Common myeloid progenitor, CD34-positive (primary cell): ENCODE measurements around the gene RMND5A.

ENCODE experiments used
- CTCF ChIA-PET: fragments of 350-600 bp; sonication (Branson Sonifier 250); formaldehyde crosslinking; loops from one replicate; lab custom pipeline; 2021; ENCODE audit warnings: antibody characterized with exemption; lab: Charles Lee
- POLR2A ChIA-PET: fragments of 350-600 bp; sonication (Branson Sonifier 250); formaldehyde crosslinking; loops from one replicate; lab custom pipeline; 2021; ENCODE audit warnings: antibody characterized with exemption; lab: Charles Lee
- DNase-seq, 3 donors: peaks; one replicate each; pipeline versions ENCODE4 v3.0.0 to v3.0.0-alpha.2; 2013
- H3K27ac ChIP-seq, 2 experiments: 1 replicate in 1 of 2; 2 replicates in 1 of 2; pipeline ENCODE4 v1.7.0; 2013; ENCODE audit warnings: inconsistent platforms in 2 of 2, low read length in 2 of 2, mild to moderate bottlenecking in 2 of 2, low read depth in 1 of 2, moderate library complexity in 1 of 2; ENCODE audit not compliant: severe bottlenecking in 2 of 2, insufficient read depth in 1 of 2, poor library complexity in 1 of 2
- H3K27me3 ChIP-seq, 5 experiments: replicated peaks in 2 of 5; 1 replicate in 3 of 5; 2 replicates in 2 of 5; pipeline versions ENCODE4 v1.6.1 to v1.7.0; 2013; ENCODE audit warnings: low read length in 4 of 5, mild to moderate bottlenecking in 2 of 5, moderate library complexity in 2 of 5, inconsistent platforms in 1 of 5; ENCODE audit not compliant: insufficient read depth in 5 of 5, control insufficient read depth in 4 of 5
- H3K36me3 ChIP-seq, 4 experiments: 1 replicate in 2 of 4; 2 replicates in 2 of 4; pipeline versions ENCODE4 v1.6.1 to v1.7.0; 2013; ENCODE audit warnings: low read length in 3 of 4, control low read depth in 1 of 4, mild to moderate bottlenecking in 1 of 4; ENCODE audit not compliant: control insufficient read depth in 4 of 4, insufficient read depth in 4 of 4
- H3K4me1 ChIP-seq, 4 experiments: 1 replicate in 3 of 4; 2 replicates in 1 of 4; pipeline versions ENCODE4 v1.6.1 to v1.7.1; 2013; ENCODE audit warnings: low read length in 3 of 4, mild to moderate bottlenecking in 3 of 4, control low read depth in 1 of 4, inconsistent platforms in 1 of 4, moderate library complexity in 1 of 4; ENCODE audit not compliant: control insufficient read depth in 4 of 4, insufficient read depth in 4 of 4; ENCODE audit errors: control extremely low read depth in 1 of 4
- H3K4me3 ChIP-seq, 7 experiments: 1 replicate in 4 of 7; 2 replicates in 3 of 7; pipeline versions ENCODE4 v1.5.1 to v1.7.0; 2013; ENCODE audit warnings: mild to moderate bottlenecking in 7 of 7, low read length in 6 of 7, moderate library complexity in 6 of 7, inconsistent platforms in 2 of 7, low read depth in 2 of 7, control low read depth in 1 of 7; ENCODE audit not compliant: insufficient read depth in 4 of 7, control insufficient read depth in 1 of 7; ENCODE audit errors: extremely low read depth in 1 of 7
- H3K9me3 ChIP-seq, 5 experiments: 1 replicate in 4 of 5; 2 replicates in 1 of 5; pipeline versions ENCODE4 v1.6.1 to v1.7.1; 2013; ENCODE audit warnings: low read length in 4 of 5, mild to moderate bottlenecking in 2 of 5, inconsistent platforms in 1 of 5, low read depth in 1 of 5, moderate library complexity in 1 of 5; ENCODE audit not compliant: control insufficient read depth in 4 of 5, insufficient read depth in 2 of 5; ENCODE audit errors: control extremely low read depth in 1 of 5
- WGBS: methylation state at CpG from one replicate; pipeline ENCODE4 v1.1.5; 2013; ENCODE audit not compliant: insufficient coverage; 5-methylcytosine and 5-hydroxymethylcytosine counted together

The RMND5A gene

DNA sequence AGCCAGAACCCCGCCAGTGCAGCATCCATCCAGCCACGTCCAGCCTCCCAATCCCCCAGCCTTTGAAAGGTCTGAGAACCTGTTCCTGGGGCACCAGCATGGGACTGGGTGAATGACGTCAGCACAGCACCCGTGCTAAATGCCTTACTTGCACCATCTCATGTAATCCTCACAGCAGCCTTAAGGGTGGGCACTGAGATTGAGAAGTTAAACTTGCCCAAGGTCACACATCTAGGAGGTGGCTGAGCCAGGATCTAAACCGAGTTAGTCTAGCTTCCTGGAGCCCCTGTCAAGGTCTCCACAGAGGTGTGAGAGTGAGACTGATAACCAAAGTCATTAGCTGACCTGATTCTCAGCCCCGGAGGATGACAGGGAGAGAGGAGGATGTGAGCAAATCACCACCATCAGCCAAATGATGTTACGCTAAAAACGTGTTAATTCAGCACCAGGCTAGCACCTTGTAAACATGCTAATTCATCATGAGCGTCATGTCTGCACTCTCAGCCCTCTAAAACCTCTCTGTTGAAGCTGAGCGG is 66.0 kb downstream of the RMND5A start:
- Histone ChIP-seq H3K27me3 (peaks cover 0 to 39% (median 25%) of the 10 kb centered on the region in 5 experiments), H3K27ac (no peak overlapping the region), H3K9me3 (no peaks in the 10 kb centered on the region), H3K4me3 (no peak overlapping the region), H3K36me3 (no peaks in the 10 kb centered on the region), H3K4me1 (peaks cover 0 to 21% (median 20%) of the 10 kb centered on the region in 4 experiments)
- WGBS, result 82% methylated on average over 8 of the region's 10 CpGs
- ChIA-PET CTCF (interaction anchor here (0.9 to 2.0 kb wide), 3 partner anchors 10 to 267 kb away, joined by 3 to 7 read pairs (median 4); no protein-coding TSS in a partner anchor), POLR2A (no interaction called here)
- no peak for DNase-seq

DNA sequence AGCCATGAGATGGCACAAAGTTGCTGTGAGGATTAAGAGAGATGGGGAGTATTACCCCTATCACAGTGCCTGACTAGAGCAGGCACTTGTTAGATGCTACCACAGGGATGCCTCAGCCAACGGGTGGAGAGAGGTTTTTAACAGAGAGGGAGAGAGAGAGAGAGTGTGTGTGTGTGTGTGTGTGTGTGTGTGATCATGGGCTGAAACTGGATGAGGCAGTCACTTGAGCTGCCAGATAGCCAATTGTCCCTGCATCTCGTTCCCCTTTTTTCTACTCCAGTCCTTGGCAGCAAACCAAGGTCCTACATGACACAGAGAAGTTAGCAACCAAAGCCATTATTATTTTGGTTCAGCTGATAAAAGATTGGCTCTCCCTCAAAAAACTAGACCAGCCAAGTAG is 67.6 kb downstream of the RMND5A start:
- Histone ChIP-seq H3K27ac (no peak overlapping the region), H3K4me3 (no peak overlapping the region), H3K36me3 (no peaks in the 10 kb centered on the region), H3K9me3 (no peaks in the 10 kb centered on the region), H3K27me3 (peaks cover 0 to 56% (median 36%) of the 10 kb centered on the region in 5 experiments), H3K4me1 (peaks cover 0 to 30% (median 27%) of the 10 kb centered on the region in 4 experiments)
- peak; percentile 57 to 87 (median 86) for DNase-seq
- CTCF ChIA-PET, result interaction anchor here (0.7 to 2.0 kb wide), 2 partner anchors 23 to 24 kb away, joined by 3 to 7 read pairs; no protein-coding TSS in a partner anchor
- POLR2A ChIA-PET, result interaction anchor here (0.6 kb wide), 1 partner anchor 1150 kb away, joined by 3 read pairs; no protein-coding TSS in a partner anchor
- WGBS, result 0% methylated on average over 1 of the region's 2 CpGs

- Histone ChIP-seq H3K27me3 (peaks cover 0 to 60% (median 37%) of the 10 kb centered on the region in 5 experiments), H3K9me3 (no peaks in the 10 kb centered on the region), H3K4me1 (peaks cover 0 to 30% (median 27%) of the 10 kb centered on the region in 4 experiments), H3K27ac (no peak overlapping the region), H3K4me3 (no peak overlapping the region), H3K36me3 (no peaks in the 10 kb centered on the region)
- CTCF ChIA-PET, result interaction anchor here (0.7 kb wide), 1 partner anchor 23 kb away, joined by 3 read pairs; no protein-coding TSS in a partner anchor
- POLR2A ChIA-PET, result interaction anchor here (0.6 kb wide), 1 partner anchor 1150 kb away, joined by 3 read pairs; no protein-coding TSS in a partner anchor
- no peak for DNase-seq
- 93% methylated on average over 2 of the region's 7 CpGs for WGBS
Observed at GRCh38 chr2:86788165-86788564, 68.1 kb downstream of the RMND5A start.

DNA sequence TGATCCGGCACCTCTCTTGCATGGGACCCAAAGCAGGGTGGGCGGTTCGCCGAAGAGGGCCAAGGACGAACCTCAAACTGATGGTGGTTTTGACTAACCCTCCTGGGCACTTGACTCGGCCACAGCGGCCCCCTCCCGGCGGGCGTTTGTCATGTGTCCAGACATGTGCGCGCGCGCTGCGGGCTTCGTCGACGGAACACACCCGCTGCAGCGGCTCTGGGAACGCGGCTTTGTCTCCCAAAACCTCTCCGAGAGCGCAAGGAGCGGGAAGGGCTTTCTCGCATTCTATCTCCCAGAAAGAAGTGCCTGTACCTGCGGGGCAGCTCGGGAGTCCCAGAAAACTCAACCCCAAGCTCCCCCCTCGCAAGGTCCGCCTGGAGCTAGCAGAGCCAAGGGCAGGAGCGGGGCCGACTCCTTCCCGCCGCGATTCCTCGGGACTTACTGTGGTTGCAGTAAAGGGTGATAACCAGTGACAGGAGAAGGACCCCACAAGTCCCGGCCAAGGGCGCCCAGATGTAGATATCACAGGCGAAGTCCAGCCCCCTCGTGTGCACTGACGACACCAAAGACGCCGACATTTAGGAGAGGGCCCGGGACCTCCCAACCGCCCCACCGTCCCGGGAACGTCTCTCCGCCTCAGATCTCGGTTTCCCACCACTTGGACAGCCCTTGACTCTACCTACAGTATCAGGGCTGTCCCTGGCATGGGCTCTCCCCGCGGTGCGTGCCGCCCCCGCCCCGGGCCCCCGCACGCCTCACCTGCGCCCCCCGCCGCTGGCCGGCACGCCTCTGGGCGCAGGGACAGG is 69.0 kb downstream of the RMND5A start:
- H3K27me3 ChIP-seq, result peaks cover 0 to 69% (median 40%) of the 10 kb centered on the region in 5 experiments

GRCh38 chr2:86789687-86790133 is 69.6 kb downstream of the RMND5A start:
- POLR2A ChIA-PET, result no interaction called here
- Histone ChIP-seq H3K27me3 (peaks cover 0 to 72% (median 38%) of the 10 kb centered on the region in 5 experiments), H3K27ac (no peak overlapping the region), H3K9me3 (no peaks in the 10 kb centered on the region), H3K4me3 (peak overlapping the region in 1 of 7 experiments; percentile 24), H3K4me1 (peaks cover 0 to 30% (median 27%) of the 10 kb centered on the region in 4 experiments), H3K36me3 (no peaks in the 10 kb centered on the region)
- DNase-seq, result no peak
- WGBS, result 17% methylated on average over 39 of the region's 40 CpGs
- CTCF ChIA-PET, result no interaction called here

More for the DNA sequence above, 69.0 kb downstream of the RMND5A start:
- no peaks in the 10 kb centered on the region for H3K36me3 ChIP-seq
- peaks cover 0 to 30% (median 27%) of the 10 kb centered on the region in 4 experiments for H3K4me1 ChIP-seq
- peak in 1 of 3 donors; percentile 31 for DNase-seq
- H3K9me3 ChIP-seq, result no peaks in the 10 kb centered on the region
- peak overlapping the region in 3 of 7 experiments; percentile 7 to 39 (median 32) for H3K4me3 ChIP-seq
- no peak overlapping the region for H3K27ac ChIP-seq
- 8% methylated on average over 41 of the region's 64 CpGs for WGBS
- ChIA-PET POLR2A (no interaction called here), CTCF (no interaction called here)

- H3K4me1 ChIP-seq, result peaks cover 0 to 30% (median 27%) of the 10 kb centered on the region in 4 experiments
- WGBS, result 11% methylated on average over 33 of the region's 40 CpGs
- peaks cover 0 to under 1% (median 0%) of the 10 kb centered on the region in 5 experiments for H3K9me3 ChIP-seq
- H3K4me3 ChIP-seq, result peak overlapping the region in 5 of 7 experiments; percentile 4 to 57 (median 53)
- H3K27me3 ChIP-seq, result peaks cover 0 to 72% (median 37%) of the 10 kb centered on the region in 5 experiments
- H3K36me3 ChIP-seq, result no peaks in the 10 kb centered on the region
- CTCF ChIA-PET, result no interaction called here
- no peak overlapping the region for H3K27ac ChIP-seq
- POLR2A ChIA-PET, result no interaction called here
- DNase-seq, result peak in 2 of 3 donors; percentile 52 to 64
Observed at GRCh38 chr2:86790134-86790675, 70.1 kb downstream of the RMND5A start.
